ENCODE results near the gene RAPGEF4.
A peak's percentile ranks its signal among the peaks of the same experiment; 100 is the strongest.

RAPGEF4 gene

GRCh38 chr2:172849519-172850217 lies 114.0 kb downstream of the RAPGEF4 start:
- Histone ChIP-seq H3K9me3 (ENCODE audit: control insufficient read depth in 1 of 2, low read length in 2 of 2) (no peaks in the 10 kb centered on the region), H3K36me3 (ENCODE audit: control insufficient read depth in 1 of 2, insufficient read depth in 2 of 2, low read length in 2 of 2) (no peaks in the 10 kb centered on the region), H3K4me3 (ENCODE audit: low read depth in 1 of 2, low read length in 2 of 2) (no peak overlapping the region), H3K27me3 (ENCODE audit: control insufficient read depth in 1 of 2, insufficient read depth in 2 of 2, low read length in 2 of 2) (no peaks in the 10 kb centered on the region), H3K27ac (ENCODE audit: low read depth, low read length) (no peak overlapping the region), H3K9ac (ENCODE audit: low read depth in 1 of 2, low read length in 2 of 2) (no peak overlapping the region), H3K4me1 (ENCODE audit: control insufficient read depth in 1 of 2, insufficient read depth in 2 of 2, low read length in 2 of 2) (peaks cover 0 to 15% of the 10 kb centered on the region in 2 donors)

GRCh38 chr2:172855588-172855987 lies 119.9 kb downstream of the RAPGEF4 start:
- H3K4me1 ChIP-seq (ENCODE audit: control insufficient read depth in 1 of 2, insufficient read depth in 2 of 2, low read length in 2 of 2), result peaks cover 17 to 33% of the 10 kb centered on the region in 2 donors
- H3K9ac ChIP-seq (ENCODE audit: low read depth in 1 of 2, low read length in 2 of 2), result no peak overlapping the region
- no peaks in the 10 kb centered on the region for H3K36me3 ChIP-seq (ENCODE audit: control insufficient read depth in 1 of 2, insufficient read depth in 2 of 2, low read length in 2 of 2)
- no peak overlapping the region for H3K4me3 ChIP-seq (ENCODE audit: low read depth in 1 of 2, low read length in 2 of 2)
- H3K27ac ChIP-seq (ENCODE audit: low read depth, low read length), result no peak overlapping the region
- H3K9me3 ChIP-seq (ENCODE audit: control insufficient read depth in 1 of 2, low read length in 2 of 2), result no peaks in the 10 kb centered on the region
- no peaks in the 10 kb centered on the region for H3K27me3 ChIP-seq (ENCODE audit: control insufficient read depth in 1 of 2, insufficient read depth in 2 of 2, low read length in 2 of 2)

GRCh38 chr2:172856606-172857005 lies 121.0 kb downstream of the RAPGEF4 start:
- Histone ChIP-seq H3K9me3 (ENCODE audit: control insufficient read depth in 1 of 2, low read length in 2 of 2) (no peaks in the 10 kb centered on the region), H3K9ac (ENCODE audit: low read depth in 1 of 2, low read length in 2 of 2) (no peak overlapping the region), H3K4me1 (ENCODE audit: control insufficient read depth in 1 of 2, insufficient read depth in 2 of 2, low read length in 2 of 2) (peaks cover 17 to 34% of the 10 kb centered on the region in 2 donors), H3K36me3 (ENCODE audit: control insufficient read depth in 1 of 2, insufficient read depth in 2 of 2, low read length in 2 of 2) (no peaks in the 10 kb centered on the region), H3K4me3 (ENCODE audit: low read depth in 1 of 2, low read length in 2 of 2) (no peak overlapping the region), H3K27ac (ENCODE audit: low read depth, low read length) (no peak overlapping the region), H3K27me3 (ENCODE audit: control insufficient read depth in 1 of 2, insufficient read depth in 2 of 2, low read length in 2 of 2) (peaks cover 3 to 5% of the 10 kb centered on the region in 2 donors)

GRCh38 chr2:172858473-172858745 lies 122.8 kb downstream of the RAPGEF4 start:
- Histone ChIP-seq H3K27me3 (ENCODE audit: control insufficient read depth in 1 of 2, insufficient read depth in 2 of 2, low read length in 2 of 2) (peaks cover 3 to 5% of the 10 kb centered on the region in 2 donors), H3K27ac (ENCODE audit: low read depth, low read length) (no peak overlapping the region), H3K9me3 (ENCODE audit: control insufficient read depth in 1 of 2, low read length in 2 of 2) (no peaks in the 10 kb centered on the region), H3K9ac (ENCODE audit: low read depth in 1 of 2, low read length in 2 of 2) (no peak overlapping the region), H3K36me3 (ENCODE audit: control insufficient read depth in 1 of 2, insufficient read depth in 2 of 2, low read length in 2 of 2) (no peaks in the 10 kb centered on the region), H3K4me1 (ENCODE audit: control insufficient read depth in 1 of 2, insufficient read depth in 2 of 2, low read length in 2 of 2) (peaks cover 25 to 52% of the 10 kb centered on the region in 2 donors), H3K4me3 (ENCODE audit: low read depth in 1 of 2, low read length in 2 of 2) (no peak overlapping the region)

- H3K9ac ChIP-seq (ENCODE audit: low read depth in 1 of 2, low read length in 2 of 2), result no peak overlapping the region
- peaks cover 35 to 55% of the 10 kb centered on the region in 2 donors for H3K4me1 ChIP-seq (ENCODE audit: control insufficient read depth in 1 of 2, insufficient read depth in 2 of 2, low read length in 2 of 2)
- peaks cover 3 to 5% of the 10 kb centered on the region in 2 donors for H3K27me3 ChIP-seq (ENCODE audit: control insufficient read depth in 1 of 2, insufficient read depth in 2 of 2, low read length in 2 of 2)
- H3K4me3 ChIP-seq (ENCODE audit: low read depth in 1 of 2, low read length in 2 of 2), result peak overlapping the region; percentile 17 to 44
- no peak overlapping the region for H3K27ac ChIP-seq (ENCODE audit: low read depth, low read length)
- no peaks in the 10 kb centered on the region for H3K9me3 ChIP-seq (ENCODE audit: control insufficient read depth in 1 of 2, low read length in 2 of 2)
- H3K36me3 ChIP-seq (ENCODE audit: control insufficient read depth in 1 of 2, insufficient read depth in 2 of 2, low read length in 2 of 2), result no peaks in the 10 kb centered on the region
Measured at GRCh38 chr2:172859581-172860335, 124.1 kb downstream of the RAPGEF4 start.

- H3K9me3 ChIP-seq (ENCODE audit: control insufficient read depth in 1 of 2, low read length in 2 of 2), result no peaks in the 10 kb centered on the region
- H3K4me1 ChIP-seq (ENCODE audit: control insufficient read depth in 1 of 2, insufficient read depth in 2 of 2, low read length in 2 of 2), result peaks cover 35 to 60% of the 10 kb centered on the region in 2 donors
- H3K9ac ChIP-seq (ENCODE audit: low read depth in 1 of 2, low read length in 2 of 2), result no peak overlapping the region
- peak overlapping the region in 1 of 2 donors; percentile 44 for H3K4me3 ChIP-seq (ENCODE audit: low read depth in 1 of 2, low read length in 2 of 2)
- H3K36me3 ChIP-seq (ENCODE audit: control insufficient read depth in 1 of 2, insufficient read depth in 2 of 2, low read length in 2 of 2), result no peaks in the 10 kb centered on the region
- peaks cover 3 to 5% of the 10 kb centered on the region in 2 donors for H3K27me3 ChIP-seq (ENCODE audit: control insufficient read depth in 1 of 2, insufficient read depth in 2 of 2, low read length in 2 of 2)
- no peak overlapping the region for H3K27ac ChIP-seq (ENCODE audit: low read depth, low read length)
Measured at GRCh38 chr2:172860336-172860707, 124.7 kb downstream of the RAPGEF4 start.

GRCh38 chr2:172861098-172861497 lies 125.5 kb downstream of the RAPGEF4 start:
- Histone ChIP-seq H3K27ac (ENCODE audit: low read depth, low read length) (no peak overlapping the region), H3K4me3 (ENCODE audit: low read depth in 1 of 2, low read length in 2 of 2) (no peak overlapping the region)

GRCh38 chr2:172861656-172862476 lies 126.2 kb downstream of the RAPGEF4 start:
- H3K9ac ChIP-seq (ENCODE audit: low read depth in 1 of 2, low read length in 2 of 2), result no peak overlapping the region
- no peak overlapping the region for H3K27ac ChIP-seq (ENCODE audit: low read depth, low read length)
- peaks cover 3 to 5% of the 10 kb centered on the region in 2 donors for H3K27me3 ChIP-seq (ENCODE audit: control insufficient read depth in 1 of 2, insufficient read depth in 2 of 2, low read length in 2 of 2)
- no peak overlapping the region for H3K4me3 ChIP-seq (ENCODE audit: low read depth in 1 of 2, low read length in 2 of 2)
- no peaks in the 10 kb centered on the region for H3K9me3 ChIP-seq (ENCODE audit: control insufficient read depth in 1 of 2, low read length in 2 of 2)
- H3K36me3 ChIP-seq (ENCODE audit: control insufficient read depth in 1 of 2, insufficient read depth in 2 of 2, low read length in 2 of 2), result no peaks in the 10 kb centered on the region
- H3K4me1 ChIP-seq (ENCODE audit: control insufficient read depth in 1 of 2, insufficient read depth in 2 of 2, low read length in 2 of 2), result peaks cover 32 to 55% of the 10 kb centered on the region in 2 donors

More at GRCh38 chr2:172861098-172861497, 125.5 kb downstream of the RAPGEF4 start:
- peaks cover 35 to 60% of the 10 kb centered on the region in 2 donors for H3K4me1 ChIP-seq (ENCODE audit: control insufficient read depth in 1 of 2, insufficient read depth in 2 of 2, low read length in 2 of 2)
- H3K9me3 ChIP-seq (ENCODE audit: control insufficient read depth in 1 of 2, low read length in 2 of 2), result no peaks in the 10 kb centered on the region
- no peaks in the 10 kb centered on the region for H3K36me3 ChIP-seq (ENCODE audit: control insufficient read depth in 1 of 2, insufficient read depth in 2 of 2, low read length in 2 of 2)
- no peak overlapping the region for H3K9ac ChIP-seq (ENCODE audit: low read depth in 1 of 2, low read length in 2 of 2)
- H3K27me3 ChIP-seq (ENCODE audit: control insufficient read depth in 1 of 2, insufficient read depth in 2 of 2, low read length in 2 of 2), result peaks cover 3 to 5% of the 10 kb centered on the region in 2 donors

GRCh38 chr2:172863341-172863740 lies 127.7 kb downstream of the RAPGEF4 start:
- Histone ChIP-seq H3K4me1 (ENCODE audit: control insufficient read depth in 1 of 2, insufficient read depth in 2 of 2, low read length in 2 of 2) (peaks cover 25 to 46% of the 10 kb centered on the region in 2 donors), H3K4me3 (ENCODE audit: low read depth in 1 of 2, low read length in 2 of 2) (peak overlapping the region in 1 of 2 donors; percentile 11), H3K9me3 (ENCODE audit: control insufficient read depth in 1 of 2, low read length in 2 of 2) (no peaks in the 10 kb centered on the region), H3K36me3 (ENCODE audit: control insufficient read depth in 1 of 2, insufficient read depth in 2 of 2, low read length in 2 of 2) (no peaks in the 10 kb centered on the region), H3K9ac (ENCODE audit: low read depth in 1 of 2, low read length in 2 of 2) (no peak overlapping the region), H3K27me3 (ENCODE audit: control insufficient read depth in 1 of 2, insufficient read depth in 2 of 2, low read length in 2 of 2) (peaks cover 3 to 5% of the 10 kb centered on the region in 2 donors), H3K27ac (ENCODE audit: low read depth, low read length) (no peak overlapping the region)

GRCh38 chr2:172864182-172864581 lies 128.5 kb downstream of the RAPGEF4 start:
- peaks cover 3 to 5% of the 10 kb centered on the region in 2 donors for H3K27me3 ChIP-seq (ENCODE audit: control insufficient read depth in 1 of 2, insufficient read depth in 2 of 2, low read length in 2 of 2)
- no peak overlapping the region for H3K27ac ChIP-seq (ENCODE audit: low read depth, low read length)
- no peak overlapping the region for H3K9ac ChIP-seq (ENCODE audit: low read depth in 1 of 2, low read length in 2 of 2)
- no peaks in the 10 kb centered on the region for H3K9me3 ChIP-seq (ENCODE audit: control insufficient read depth in 1 of 2, low read length in 2 of 2)
- H3K36me3 ChIP-seq (ENCODE audit: control insufficient read depth in 1 of 2, insufficient read depth in 2 of 2, low read length in 2 of 2), result no peaks in the 10 kb centered on the region
- peak overlapping the region in 1 of 2 donors; percentile 11 for H3K4me3 ChIP-seq (ENCODE audit: low read depth in 1 of 2, low read length in 2 of 2)
- H3K4me1 ChIP-seq (ENCODE audit: control insufficient read depth in 1 of 2, insufficient read depth in 2 of 2, low read length in 2 of 2), result peaks cover 20 to 43% of the 10 kb centered on the region in 2 donors

Measured in duodenal mucosa (tissue), 2 donors.